Cardiac fibroblast (primary cell): ENCODE measurements around the gene CCDC127.
"Not testable (repeated sequence)": the region's sequence is repeated elsewhere in the genome, so short reads cannot be mapped to it uniquely, and the experiment has no call there.

Experiments used
- DNase-seq, 2 donors: peaks; one replicate each; pipeline versions ENCODE4 v3.0.0 to v3.0.0-alpha.2; 2010; ENCODE audit warnings: low read depth in 2 of 2
- H3K4me3 ChIP-seq, 2 donors: replicated peaks in 1 of 2; 1 replicate in 1 of 2; 2 replicates in 1 of 2; pipeline ENCODE4 v1.5.1; 2011; ENCODE audit warnings: low read depth in 2 of 2, low read length in 2 of 2, mild to moderate bottlenecking in 2 of 2, moderate library complexity in 1 of 2
- TF ChIP-seq, protein P1 (sequence below): IDR thresholded peaks from one replicate; pipeline ENCODE4 v1.5.1; 2011; ENCODE audit warnings: low read depth, mild to moderate bottlenecking, low read length, inconsistent platforms

The CCDC127 gene

DNA sequence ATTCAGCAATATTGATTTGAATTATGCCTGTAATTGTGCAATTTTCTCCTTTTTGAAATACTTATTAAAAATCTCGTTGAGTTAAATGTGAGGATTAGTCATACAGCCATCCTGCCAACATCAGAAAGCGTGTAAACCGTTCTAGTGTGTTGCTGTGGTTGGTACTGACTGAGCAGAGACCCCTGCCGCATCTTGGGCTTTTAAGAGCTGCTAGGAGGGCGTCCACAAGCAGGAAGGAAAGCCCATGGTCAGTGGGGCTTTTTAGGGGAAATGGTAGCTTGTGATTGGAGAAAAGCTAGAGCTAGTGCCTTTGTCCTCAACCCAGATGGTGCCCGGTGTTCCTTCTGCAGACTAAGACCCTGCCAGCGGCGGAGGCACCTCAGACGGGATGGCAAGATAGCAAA, 1.5 kb upstream of the CCDC127 start:
- peak overlapping the region; percentile 93 to 97 for H3K4me3 ChIP-seq
- peak in 1 of 2 donors; percentile 52 for DNase-seq
- TF ChIP-seq, protein P1, sequence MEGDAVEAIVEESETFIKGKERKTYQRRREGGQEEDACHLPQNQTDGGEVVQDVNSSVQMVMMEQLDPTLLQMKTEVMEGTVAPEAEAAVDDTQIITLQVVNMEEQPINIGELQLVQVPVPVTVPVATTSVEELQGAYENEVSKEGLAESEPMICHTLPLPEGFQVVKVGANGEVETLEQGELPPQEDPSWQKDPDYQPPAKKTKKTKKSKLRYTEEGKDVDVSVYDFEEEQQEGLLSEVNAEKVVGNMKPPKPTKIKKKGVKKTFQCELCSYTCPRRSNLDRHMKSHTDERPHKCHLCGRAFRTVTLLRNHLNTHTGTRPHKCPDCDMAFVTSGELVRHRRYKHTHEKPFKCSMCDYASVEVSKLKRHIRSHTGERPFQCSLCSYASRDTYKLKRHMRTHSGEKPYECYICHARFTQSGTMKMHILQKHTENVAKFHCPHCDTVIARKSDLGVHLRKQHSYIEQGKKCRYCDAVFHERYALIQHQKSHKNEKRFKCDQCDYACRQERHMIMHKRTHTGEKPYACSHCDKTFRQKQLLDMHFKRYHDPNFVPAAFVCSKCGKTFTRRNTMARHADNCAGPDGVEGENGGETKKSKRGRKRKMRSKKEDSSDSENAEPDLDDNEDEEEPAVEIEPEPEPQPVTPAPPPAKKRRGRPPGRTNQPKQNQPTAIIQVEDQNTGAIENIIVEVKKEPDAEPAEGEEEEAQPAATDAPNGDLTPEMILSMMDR = no peak

DNA sequence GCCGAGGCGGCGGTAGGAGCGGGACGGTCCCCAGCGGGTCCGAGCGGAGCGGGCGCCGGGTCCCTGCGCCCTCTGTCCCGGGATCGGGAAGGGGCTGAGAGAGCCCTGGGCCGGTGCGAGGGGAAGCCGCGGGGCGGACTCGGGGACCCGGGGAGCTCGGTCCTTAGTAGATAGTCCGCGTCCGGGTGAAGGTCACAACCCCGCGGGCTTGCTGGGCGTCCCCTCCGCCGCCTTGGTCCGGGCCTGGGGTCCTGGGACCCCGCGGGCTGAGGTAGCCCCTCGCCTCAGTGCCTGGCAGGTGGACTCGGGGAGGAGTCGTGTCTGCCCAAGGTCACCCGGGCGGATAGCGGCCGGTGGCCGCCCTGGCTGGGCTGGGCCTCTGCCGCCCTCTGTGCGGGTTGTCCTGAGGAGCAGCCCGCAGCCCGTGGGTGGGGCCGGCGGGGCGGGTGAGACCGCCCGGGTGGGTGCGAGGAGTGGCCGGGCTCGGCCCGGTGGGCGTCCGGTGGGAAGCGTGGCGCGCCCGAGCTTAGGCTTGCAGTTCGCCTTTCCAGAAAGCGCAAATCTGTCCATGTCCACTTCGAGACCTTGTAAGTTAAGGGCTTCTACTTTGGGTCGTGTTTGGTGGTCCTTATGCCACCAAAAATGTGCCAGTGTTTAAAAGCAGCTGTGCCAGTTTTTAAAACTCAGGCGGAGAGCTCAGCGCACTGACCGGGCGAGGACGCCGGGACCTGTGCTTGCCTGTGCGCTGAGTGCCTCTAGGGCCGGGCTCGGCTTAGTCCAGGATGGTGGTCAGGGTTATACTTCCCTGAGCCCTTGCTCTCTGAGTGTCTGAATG, 721 bp upstream of the CCDC127 start:
- peak overlapping the region; percentile 93 to 97 for H3K4me3 ChIP-seq
- TF ChIP-seq, protein P1 = no peak
- peak; percentile 39 to 45 for DNase-seq

DNA sequence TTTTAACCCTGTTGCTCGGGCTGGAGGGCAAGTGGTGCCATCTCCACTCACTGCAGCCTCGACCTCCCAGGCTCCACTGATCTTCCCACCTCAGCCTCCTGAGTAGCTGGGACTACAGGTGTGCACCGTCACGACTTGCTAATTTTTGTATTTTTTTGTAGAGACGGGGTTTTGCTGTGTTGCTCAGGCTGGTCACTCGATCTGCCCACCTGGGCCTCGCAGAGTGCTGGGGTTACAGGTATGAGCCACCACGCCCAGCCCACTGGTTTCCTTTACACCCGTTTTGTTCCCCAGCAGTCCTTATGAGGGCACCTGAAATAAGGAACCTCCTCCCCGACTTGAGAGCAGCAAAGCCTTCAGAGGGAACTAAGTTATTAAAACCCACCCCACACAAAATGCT, 1.9 kb downstream of the CCDC127 start:
- H3K4me3 ChIP-seq, DNase-seq: not testable (repeated sequence)

DNA sequence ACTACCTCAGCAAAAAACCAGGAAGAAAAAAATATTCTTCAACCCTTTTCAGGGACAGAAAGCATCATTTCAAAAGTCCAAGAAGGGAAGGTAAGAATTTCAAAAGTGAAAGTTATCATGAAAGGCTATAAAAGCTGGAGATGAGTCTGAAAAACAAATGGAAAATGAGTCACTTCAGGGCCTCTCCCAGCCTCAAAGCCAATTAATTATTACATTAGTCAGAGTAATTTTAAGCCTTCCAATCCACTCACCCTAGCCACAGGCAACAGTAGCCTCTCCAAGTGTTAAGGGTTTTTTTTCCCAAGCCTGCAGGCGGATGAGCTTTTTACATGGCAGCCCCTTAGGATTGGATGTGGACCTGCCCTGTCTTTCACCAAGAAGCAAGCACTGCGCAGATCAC, 2.7 kb downstream of the CCDC127 start:
- not testable (repeated sequence) for DNase-seq, H3K4me3 ChIP-seq

DNA sequence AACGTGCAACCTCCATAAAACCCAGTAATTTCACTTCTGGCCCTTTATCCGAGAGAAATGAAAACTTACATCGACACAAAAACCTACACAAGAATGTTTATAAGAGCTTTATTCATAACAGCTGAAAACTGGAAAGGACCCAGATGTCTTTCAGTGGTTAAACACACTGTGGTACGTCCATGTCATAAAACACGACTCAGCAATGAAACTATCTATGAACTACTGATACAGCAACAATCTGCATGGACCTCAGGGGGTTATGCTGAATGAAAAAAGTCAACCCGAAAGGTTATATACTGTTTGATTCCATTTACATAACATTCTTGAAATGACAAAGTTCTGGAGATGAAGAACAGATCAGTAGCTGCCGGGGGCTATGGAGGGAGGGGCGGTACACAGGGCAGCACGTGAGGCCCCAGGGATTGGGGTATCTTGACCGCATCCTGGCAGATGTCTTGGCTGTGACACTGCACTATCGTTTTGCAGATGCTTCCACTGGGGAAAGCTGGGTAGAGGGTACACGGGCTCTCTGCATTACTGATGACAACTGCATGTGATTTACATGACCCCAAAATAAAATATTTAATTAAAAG, 4.1 kb downstream of the CCDC127 start:
- no peak overlapping the region for H3K4me3 ChIP-seq
- DNase-seq = no peak
- TF ChIP-seq, protein P1 = no peak

DNA sequence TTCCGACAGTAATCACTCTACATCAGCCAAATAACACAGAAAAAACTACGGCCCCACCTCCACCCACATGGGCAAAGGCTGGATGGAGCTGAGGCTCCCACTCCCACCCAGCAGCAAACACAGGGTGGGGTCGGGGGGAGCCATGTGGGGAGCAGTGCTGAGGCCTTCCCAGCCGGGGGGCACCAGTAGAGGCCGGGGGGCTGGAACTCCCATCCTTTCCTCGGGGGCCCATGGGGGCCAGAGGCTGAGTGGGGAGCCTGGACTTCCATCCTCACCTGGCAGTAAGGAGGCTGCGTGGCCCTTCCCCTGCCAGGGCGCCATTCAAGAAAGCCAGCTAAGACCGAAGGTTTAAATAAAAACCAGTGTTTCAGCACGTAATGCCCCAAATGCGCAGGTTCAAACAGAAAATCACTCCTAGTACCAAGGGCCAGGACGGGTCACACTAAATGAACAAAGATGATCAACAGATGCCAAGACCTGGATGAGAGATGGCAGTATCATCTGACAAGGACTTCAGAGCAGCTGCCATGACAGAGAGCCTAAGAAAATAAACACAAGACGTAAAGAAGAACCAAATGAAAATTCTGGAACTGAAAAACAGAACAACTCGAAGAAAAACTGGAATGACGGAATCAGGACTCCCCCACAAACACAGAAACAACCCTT, 9.4 kb downstream of the CCDC127 start:
- no peak overlapping the region for H3K4me3 ChIP-seq
- TF ChIP-seq, protein P1 = no peak
- no peak for DNase-seq

DNA sequence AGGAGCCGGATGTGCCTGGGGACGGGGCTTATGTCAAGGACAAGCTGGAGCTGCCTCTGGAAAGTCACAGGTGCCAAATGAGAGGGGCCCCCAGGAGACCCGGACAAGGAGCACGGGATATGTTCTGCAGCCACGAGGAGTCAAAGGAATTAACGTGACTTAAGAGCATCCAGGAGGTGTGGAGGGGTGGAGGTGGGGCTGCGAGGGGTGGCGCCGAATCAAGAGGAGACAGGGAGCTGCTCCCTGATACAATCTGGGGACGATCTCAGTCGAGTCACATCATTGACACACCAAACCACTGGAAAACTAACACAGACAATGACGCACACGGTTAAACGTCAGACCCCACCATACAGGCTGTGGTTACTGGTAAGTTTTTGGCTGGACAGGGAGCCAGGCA, 10.4 kb downstream of the CCDC127 start:
- TF ChIP-seq, protein P1 = no peak
- no peak overlapping the region for H3K4me3 ChIP-seq
- DNase-seq = no peak
